NCI-H2107 treated with DMSO at 0.1 percent for 48 hours (cell line): ENCODE data around the gene PFDN5.
A peak's percentile ranks its signal among the peaks of the same experiment; 100 is the strongest.
"Not testable (repeated sequence)": the region's sequence is repeated elsewhere in the genome, so short reads cannot be mapped to it uniquely, and the experiment has no call there.

ENCODE experiments used
- DNase-seq: peaks from one replicate; lab custom pipeline; 2025; ENCODE audit not compliant: unreplicated experiment; lab: John Stamatoyannopoulos, UW

The PFDN5 gene

DNA sequence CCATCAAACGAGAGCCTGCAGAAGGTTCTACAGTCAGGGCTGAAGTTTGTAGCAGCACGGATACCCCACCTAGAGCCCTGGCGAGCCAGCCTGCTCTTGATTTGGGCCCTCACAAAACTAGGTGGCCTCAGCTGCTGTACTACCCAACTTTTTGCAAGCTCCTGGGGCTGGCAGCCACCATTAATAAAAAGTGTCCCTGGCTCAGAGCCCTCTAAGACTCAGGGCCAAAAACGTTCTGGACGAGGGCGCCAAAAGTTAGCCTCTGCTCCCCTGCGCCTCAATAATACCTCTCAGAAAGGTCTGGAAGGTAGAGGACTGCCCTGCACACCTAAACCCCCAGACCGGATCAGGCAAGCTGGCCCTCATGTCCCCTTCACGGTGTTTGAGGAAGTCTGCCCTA, 8.9 kb upstream of the PFDN5 start:
- DNase-seq: no peak

DNA sequence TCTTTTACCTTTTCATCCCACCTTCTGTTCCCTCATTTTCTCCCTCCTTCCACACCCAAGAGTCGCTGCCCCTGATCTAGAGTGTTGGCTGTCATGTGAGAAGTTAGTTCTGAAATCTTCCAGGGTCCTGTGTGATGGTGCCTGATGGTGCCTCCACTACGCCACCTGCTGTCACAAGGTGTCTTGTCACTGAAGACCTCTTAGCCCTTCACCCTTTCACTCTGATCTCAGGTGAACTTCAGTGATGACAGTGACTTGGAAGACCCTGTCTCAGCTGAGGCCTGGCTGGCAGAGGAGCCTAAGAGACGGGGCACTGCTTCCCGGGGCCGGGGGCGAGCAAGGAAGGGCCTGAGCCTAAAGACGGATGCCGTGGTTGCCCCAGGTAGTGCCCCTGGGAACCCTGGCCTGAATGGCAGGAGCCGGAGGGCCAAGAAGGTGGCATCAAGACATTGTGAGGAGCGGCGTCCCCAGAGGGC, 7.6 kb upstream of the PFDN5 start:
- DNase-seq: peak; percentile 14

GRCh38 chr12:53288322-53288721, 7.0 kb upstream of the PFDN5 start:
- no peak for DNase-seq

- DNase-seq: no peak
Observed at GRCh38 chr12:53289891-53290290, 5.5 kb upstream of the PFDN5 start.

DNA sequence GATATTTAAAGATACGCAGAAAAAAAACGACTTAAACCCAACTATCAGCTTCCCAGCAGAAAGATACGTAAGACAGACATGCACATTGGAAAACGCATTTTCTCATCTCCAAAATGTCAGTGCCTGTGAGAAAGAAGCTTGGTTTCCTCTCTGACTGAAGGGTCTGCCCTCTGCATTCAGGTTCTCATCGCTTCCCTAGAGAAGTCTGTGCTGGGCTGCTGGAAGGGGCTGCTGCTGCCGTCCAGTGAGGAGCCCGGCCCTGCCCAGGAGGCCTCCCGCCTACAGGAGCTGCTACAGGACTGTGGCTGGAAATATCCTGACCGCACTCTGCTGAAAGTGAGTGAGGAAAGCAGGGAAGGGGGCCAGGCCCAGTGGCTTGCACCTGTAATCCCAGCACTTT, 4.7 kb upstream of the PFDN5 start:
- DNase-seq: no peak

DNA sequence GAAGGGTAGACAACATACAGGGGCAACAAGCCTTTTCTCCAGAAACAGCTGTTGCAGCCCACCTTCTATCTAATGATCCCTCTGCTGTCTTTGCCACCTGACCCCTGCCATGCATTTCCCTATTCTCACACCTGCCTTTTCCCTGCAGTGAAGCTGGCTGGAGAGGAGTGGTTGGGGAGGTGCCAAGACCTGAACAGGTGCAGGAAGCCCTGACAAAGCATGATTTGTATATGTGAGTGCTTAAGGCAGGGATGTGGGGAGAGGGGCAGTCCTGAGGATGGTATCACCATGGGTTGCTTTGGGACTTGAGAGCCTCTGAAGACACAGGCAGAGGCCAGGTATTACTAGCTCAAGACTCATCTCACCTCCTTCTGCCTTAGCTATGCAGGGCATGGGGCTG, 2.9 kb upstream of the PFDN5 start:
- DNase-seq: peak; percentile 95

DNA sequence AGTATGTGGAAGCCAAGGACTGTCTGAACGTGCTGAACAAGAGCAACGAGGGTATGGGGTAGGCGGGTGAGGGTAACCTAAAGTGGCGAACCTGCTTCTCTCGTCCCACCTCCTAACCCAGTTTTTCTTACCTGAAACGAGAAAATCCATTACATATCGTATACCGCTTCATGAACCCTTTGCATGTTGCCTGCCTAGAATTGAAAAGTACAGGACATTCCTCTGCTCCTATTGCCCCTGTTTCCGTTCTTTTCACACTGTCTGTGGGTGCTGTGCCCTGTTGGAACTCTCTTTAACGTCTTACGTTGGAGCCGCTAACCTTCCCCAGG, 513 bp downstream of the PFDN5 start:
- no peak for DNase-seq

- not testable (repeated sequence) for DNase-seq
Observed at GRCh38 chr12:53297106-53297505, 1.8 kb downstream of the PFDN5 start.

- DNase-seq: no peak
Observed at GRCh38 chr12:53298164-53298563, 2.8 kb downstream of the PFDN5 start.

DNA sequence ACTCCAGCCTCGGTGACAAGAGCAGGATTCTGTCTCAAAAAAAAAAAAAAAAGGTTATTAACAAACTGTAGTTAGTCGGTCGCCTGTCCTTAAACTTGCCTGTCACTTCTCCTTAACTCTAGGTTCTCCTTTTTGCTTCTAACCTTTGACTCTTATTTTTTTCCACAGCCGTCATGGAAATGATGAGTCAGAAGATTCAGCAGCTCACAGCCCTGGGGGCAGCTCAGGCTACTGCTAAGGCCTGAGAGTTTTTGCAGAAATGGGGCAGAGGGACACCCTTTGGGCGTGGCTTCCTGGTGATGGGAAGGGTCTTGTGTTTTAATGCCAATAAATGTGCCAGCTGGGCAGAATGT, 3.7 kb downstream of the PFDN5 start:
- DNase-seq: no peak

- DNase-seq: peak; percentile 72
Observed at GRCh38 chr12:53299454-53300180, 4.3 kb downstream of the PFDN5 start, which contains the start of gene MYG1. Gene MYG1 (plus strand): TSS chr12:53299695. CDS start chr12:53299738, 43 bp downstream.

DNA sequence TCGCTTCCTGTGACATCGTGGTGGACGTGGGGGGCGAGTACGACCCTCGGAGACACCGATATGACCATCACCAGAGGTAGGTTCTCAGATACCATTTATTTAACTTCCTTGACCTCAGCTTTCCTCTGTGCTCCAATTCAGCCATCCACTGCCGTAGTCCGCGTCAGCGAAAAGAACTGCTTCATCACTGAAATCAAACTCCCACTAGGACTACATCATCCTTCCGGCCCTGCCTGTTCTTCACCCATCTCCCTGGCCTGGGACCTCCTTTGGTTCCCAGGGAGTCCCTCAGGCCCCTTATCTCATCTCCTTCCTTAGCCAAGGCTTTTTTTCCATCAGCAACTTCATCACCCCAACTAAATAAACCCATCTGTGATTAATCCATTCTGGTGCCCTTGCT, 4.8 kb downstream of the PFDN5 start:
- no peak for DNase-seq

DNA sequence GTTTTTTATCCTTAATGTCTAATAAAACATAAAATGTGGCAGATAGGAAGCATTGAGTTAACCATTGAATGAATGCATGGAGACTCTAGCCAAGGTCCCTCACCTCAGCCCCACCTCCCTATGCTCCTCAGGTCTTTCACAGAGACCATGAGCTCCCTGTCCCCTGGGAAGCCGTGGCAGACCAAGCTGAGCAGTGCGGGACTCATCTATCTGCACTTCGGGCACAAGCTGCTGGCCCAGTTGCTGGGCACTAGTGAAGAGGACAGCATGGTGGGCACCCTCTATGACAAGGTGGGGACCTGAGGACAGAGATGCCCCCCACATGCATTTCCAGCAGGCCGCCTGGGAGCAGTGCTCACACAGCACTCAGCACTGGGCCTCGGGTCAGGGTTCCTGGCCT, 7.6 kb downstream of the PFDN5 start:
- no peak for DNase-seq

GRCh38 chr12:53306826-53307225, 11.5 kb downstream of the PFDN5 start:
- no peak for DNase-seq

DNA sequence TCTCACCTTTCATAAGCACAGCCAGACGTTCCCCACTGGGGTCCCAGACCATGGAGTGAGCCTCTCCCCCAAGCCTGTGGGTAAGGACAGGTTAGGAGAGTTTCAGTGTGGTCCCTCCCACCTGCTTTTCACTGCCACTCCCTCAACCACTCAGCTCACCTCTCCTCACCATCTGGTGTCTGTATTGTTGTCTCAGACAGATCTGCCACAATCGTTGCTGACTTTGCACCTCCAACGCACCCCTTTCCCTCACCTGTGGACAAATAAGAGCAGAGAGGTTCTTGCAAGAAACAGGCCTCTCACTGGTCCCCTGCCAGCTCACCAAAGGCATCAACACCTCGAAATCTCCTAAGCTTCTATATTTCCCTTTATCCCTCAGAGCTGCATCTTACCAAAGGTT, 12.9 kb downstream of the PFDN5 start:
- DNase-seq: no peak

DNA sequence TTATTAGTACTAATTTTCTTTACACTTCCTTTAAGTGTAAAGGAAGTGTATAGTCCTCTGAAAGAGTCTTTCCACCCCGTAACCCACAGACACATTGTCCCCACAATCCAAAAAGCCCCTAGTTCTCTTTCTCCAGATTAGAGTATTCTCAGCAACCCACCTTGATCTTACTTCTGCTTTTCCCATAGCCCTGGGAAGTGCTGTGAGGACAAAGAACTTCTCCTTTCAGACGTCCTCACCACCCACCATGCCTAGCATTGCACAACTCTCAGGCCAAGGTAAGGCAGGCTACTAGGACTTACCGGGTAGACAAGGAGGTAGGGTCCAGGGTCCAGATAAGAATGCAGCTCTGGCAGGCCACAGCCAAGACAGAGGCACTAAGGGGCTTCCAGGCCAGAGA, 18.7 kb downstream of the PFDN5 start:
- no peak for DNase-seq

DNA sequence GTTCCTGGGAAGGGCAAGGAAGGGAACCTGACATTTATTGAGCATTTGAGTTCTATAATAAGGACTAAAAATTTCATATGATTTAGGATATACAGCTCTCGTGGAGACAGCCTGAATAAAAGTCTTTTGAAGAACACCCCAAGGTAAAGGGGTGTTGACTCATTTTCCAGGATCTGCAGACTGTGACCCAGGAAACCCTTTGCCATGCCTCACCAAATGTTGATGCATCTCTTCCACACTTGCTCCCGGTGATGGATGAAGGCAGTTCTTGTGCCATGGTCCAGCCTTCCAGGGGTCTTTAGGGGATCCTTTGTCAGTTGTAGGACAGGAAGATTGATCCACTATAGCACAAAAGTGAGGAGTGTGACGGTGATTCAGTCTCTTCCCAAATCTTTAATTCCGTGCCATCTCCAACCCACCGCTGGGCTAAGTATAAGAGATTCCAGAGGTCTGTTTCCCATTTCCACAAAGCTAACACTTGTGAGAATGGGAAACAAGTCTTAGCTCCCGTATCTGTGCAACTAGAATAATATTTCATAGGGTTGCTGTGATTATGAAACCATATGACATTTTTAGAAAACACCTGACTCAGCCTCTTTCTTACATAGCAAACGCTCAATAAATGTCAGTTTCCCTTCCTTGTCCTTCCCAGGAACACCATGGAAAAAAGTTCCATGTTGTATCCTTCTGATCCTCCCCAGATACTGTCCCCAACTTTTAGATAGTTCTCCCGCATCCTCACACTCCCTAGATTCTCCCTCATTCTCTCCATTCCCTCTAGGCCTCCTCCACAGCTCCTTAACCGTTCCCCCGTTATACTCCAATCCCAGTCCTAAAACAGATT, 25.2 kb downstream of the PFDN5 start:
- DNase-seq: no peak

DNA sequence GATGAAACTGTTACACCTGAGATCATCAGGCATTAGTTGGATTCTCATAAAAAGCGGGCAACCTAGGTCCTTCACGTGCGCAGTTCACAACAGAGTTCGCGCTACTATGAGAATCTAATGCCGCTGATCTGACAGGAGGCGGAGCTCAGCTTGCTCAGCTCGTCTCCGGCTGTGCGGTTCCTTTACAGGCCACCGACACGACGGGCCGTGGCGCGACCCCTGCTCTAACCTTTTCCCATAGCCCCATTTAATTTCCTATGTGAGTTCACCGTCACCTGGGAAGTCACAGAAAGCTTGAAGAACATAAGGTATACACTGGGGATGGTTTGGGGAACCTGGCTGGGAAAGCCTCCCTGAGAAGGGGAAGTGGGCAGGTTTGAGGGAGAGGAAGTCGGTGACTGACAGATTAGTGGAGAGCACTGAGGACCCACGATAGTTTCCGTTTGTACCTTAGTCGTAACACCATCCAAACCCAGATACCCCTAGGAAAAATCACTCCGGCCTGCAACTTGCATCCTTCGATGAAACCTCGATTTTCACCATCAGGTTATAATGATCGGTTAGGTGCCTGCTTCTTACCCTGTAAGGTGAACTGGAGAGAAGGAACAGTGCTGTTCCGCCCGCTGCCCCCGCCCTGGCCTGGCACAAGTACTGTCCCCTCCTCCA, 28.9 kb downstream of the PFDN5 start:
- no peak for DNase-seq

- peak; percentile 63 for DNase-seq
Observed at GRCh38 chr12:53324779-53325510, 29.6 kb downstream of the PFDN5 start.

GRCh38 chr12:53325511-53326061, 30.2 kb downstream of the PFDN5 start:
- no peak for DNase-seq
